Measurements from ENCODE around the gene SLC19A2. TPM values are rescaled to one million over a fixed set of nuclear protein-coding genes. Genes with fewer than 3 reads are reported as not detected.

SLC19A2 gene
- polyA plus RNA-seq, 1 of the 3 experiments (the other 2 are of a cell fraction) = 3.4 TPM

GRCh38 chr1:169479363-169480066, 6.2 kb downstream of the SLC19A2 start (continued):
- no peak for TF ChIP-seq REST (IDR thresholded peaks at IDR 0.05; ENCODE audit: low read depth, low read length)

GRCh38 chr1:169478094-169478672, 7.6 kb downstream of the SLC19A2 start:
- no peak overlapping the region for H3K9ac ChIP-seq
- WGBS (ENCODE audit: low lambda C conversion rate) = 94% methylated on average over 5 of the region's 5 CpGs
- H3K27me3 ChIP-seq (ENCODE audit: insufficient read depth) = no peaks in the 10 kb centered on the region
- no peaks in the 10 kb centered on the region for H3K9me2 ChIP-seq
- ChIA-PET CTCF (interaction anchor here (0.8 kb wide), 1 partner anchor 13 kb away, joined by 3 read pairs; no protein-coding TSS in a partner anchor), POLR2A (no interaction called here)
- H3K4me3 ChIP-seq (ENCODE audit: low read depth in 2 of 2, low read length in 1 of 2) = no peak overlapping the region
- no peak for TF ChIP-seq MEF2A (IDR thresholded peaks at IDR 0.05; ENCODE audit: borderline replicate concordance, low read depth)
- no peak for TF ChIP-seq FOXJ3 (CRISPR knock-in tag; IDR thresholded peaks at IDR 0.05)
- TF ChIP-seq TEAD4 (IDR thresholded peaks at IDR 0.05; ENCODE audit: borderline replicate concordance, insufficient read depth) = no peak
- no peak for TF ChIP-seq PBX3 (IDR thresholded peaks at IDR 0.05)
- TF ChIP-seq ZBTB33 (IDR thresholded peaks at IDR 0.05; ENCODE audit: borderline replicate concordance, low read depth) = no peak
- TF ChIP-seq RXRA (IDR thresholded peaks at IDR 0.05; ENCODE audit: borderline replicate concordance, low read depth) = no peak
- TF ChIP-seq JUND (IDR thresholded peaks at IDR 0.05) = no peak
- no peak for TF ChIP-seq POLR2AphosphoS5 (IDR thresholded peaks at IDR 0.05; ENCODE audit: low read depth, low read length)
- TF ChIP-seq TCF12 (IDR thresholded peaks at IDR 0.05) = no peak
- H3K27ac ChIP-seq (ENCODE audit: low read depth in 2 of 2, low read length in 1 of 2) = no peak overlapping the region
- H3K4me2 ChIP-seq = no peak overlapping the region
- H3F3A ChIP-seq (replicated peaks; ENCODE audit: insufficient read depth) = no peaks in the 10 kb centered on the region
- peaks cover 0 to 2% of the 10 kb centered on the region in 2 experiments; a peak in 1 of 4 replicates for H3K4me1 ChIP-seq (ENCODE audit: control insufficient read depth in 1 of 2, insufficient read depth in 2 of 2, low read depth in 1 of 2, low read length in 1 of 2)
- H3K9me3 ChIP-seq = no peaks in the 10 kb centered on the region
- DNase-seq = no peak
- peaks cover 20% of the 10 kb centered on the region; the same call in 1 of the 2 replicates for H3K79me2 ChIP-seq (ENCODE audit: insufficient read depth)
- H2AFZ ChIP-seq (ENCODE audit: low read depth) = no peak overlapping the region
- no peaks in the 10 kb centered on the region for H4K20me1 ChIP-seq (ENCODE audit: insufficient read depth)
- H3K36me3 ChIP-seq (replicated peaks in 1 of 2; ENCODE audit: control insufficient read depth in 1 of 2, insufficient read depth in 2 of 2, low read length in 1 of 2) = peaks cover 0 to 13% of the 10 kb centered on the region in 2 experiments

Measured in SK-N-SH (cell line).